Peyer's patch (tissue), 4 donors: Measurements from ENCODE around the gene ANTXR1. TPM values are rescaled to one million over a fixed set of nuclear protein-coding genes. Genes with fewer than 3 reads are reported as not detected.

Experiments used
- DNase-seq, 3 donors: peaks; one replicate each; pipeline ENCODE4 v3.0.0-alpha.2; 2017 to 2019
- H3K27ac ChIP-seq, 4 donors: fragments of 200-600 bp; sonication (generic); one replicate each; pipeline ENCODE4 v1.5.1; 2016 to 2019
- H3K27me3 ChIP-seq, 2 donors: fragments of 200-600 bp; sonication (generic); one replicate each; pipeline ENCODE4 v1.5.1; 2019
- H3K36me3 ChIP-seq, 3 donors: fragments of 200-600 bp; sonication (generic); one replicate each; pipeline ENCODE4 v1.5.1; 2016 to 2019
- H3K4me1 ChIP-seq, 4 donors: fragments of 200-600 bp; sonication (generic); one replicate each; pipeline ENCODE4 v1.5.1; 2016 to 2019
- H3K4me3 ChIP-seq, 4 donors: fragments of 200-600 bp; sonication (generic); 1 replicate in 3 of 4; 2 replicates in 1 of 4; pipeline ENCODE4 v1.5.1; 2016 to 2019; ENCODE audit warnings: mild to moderate bottlenecking in 1 of 4
- H3K9me3 ChIP-seq, 4 donors: fragments of 200-600 bp; sonication (generic); one replicate each; pipeline ENCODE4 v1.5.1; 2016 to 2019; ENCODE audit warnings: mild to moderate bottlenecking in 1 of 4
- POLR2A ChIP-seq, 2 donors: fragments of 450-650 bp; IDR thresholded peaks; one replicate each; pipeline ENCODE4 v1.5.1; 2017; ENCODE audit warnings: antibody characterized with exemption in 2 of 2, mild to moderate bottlenecking in 2 of 2, moderate library complexity in 2 of 2
- total RNA-seq, 4 donors: library from RNA; depleted of rRNA; stranded (reverse); fragments of >200 nt; gene quantifications; one replicate each; pipeline ENCODE4 v1.1.0, GENCODE V29; 2016
- TF ChIP-seq, protein P1 (sequence below), 6 experiments: fragments of 450-650 bp in 4 of 6; fragments of 200-600 bp in 2 of 6; sonication (generic) in 1 of 6; IDR thresholded peaks; one replicate each; pipeline ENCODE4 v1.5.1; 2017 to 2019; ENCODE audit warnings: antibody characterized with exemption in 6 of 6, mild to moderate bottlenecking in 3 of 6, moderate library complexity in 1 of 6

Gene ANTXR1
- total RNA-seq, 4 donors from 2014 or later: 5.4 to 39.6 (median 25.0) TPM

DNA sequence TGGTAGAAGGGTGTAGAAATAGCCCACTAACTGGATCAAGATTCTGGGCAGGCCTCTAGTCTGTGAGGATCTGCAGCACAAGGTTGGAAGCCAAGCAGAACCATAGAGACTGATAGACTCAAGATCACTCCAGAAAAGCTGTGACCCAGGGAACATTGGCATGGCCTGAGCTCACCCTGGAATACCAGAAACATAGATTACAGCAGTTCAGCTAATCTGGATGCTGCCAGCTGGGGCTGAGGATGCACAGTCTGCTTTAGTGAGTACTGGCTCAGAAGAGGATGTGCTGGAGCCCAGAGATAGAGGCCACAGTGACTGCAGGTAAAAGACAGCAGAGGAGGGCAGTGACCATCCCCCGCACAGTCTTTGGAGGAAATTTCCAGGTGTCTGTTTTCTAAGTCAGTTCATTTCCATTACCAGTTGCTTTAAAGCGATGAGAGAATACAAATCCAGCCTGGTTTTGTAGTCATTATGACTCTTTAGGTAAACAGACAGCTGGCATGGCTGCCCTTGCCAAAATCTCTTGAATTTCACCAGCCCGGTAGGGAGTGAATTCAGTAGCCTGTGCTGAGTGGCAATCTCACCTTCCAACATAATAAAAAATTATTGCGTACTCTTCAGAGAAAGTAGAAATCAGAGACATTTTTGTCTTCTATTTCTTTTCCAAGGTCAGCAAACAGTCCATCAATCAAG lies 119.2 kb downstream of the ANTXR1 start:
- Histone ChIP-seq H3K4me3 (no peak overlapping the region), H3K9me3 (no peaks in the 10 kb centered on the region), H3K27ac (no peak overlapping the region), H3K27me3 (no peaks in the 10 kb centered on the region), H3K36me3 (no peaks in the 10 kb centered on the region), H3K4me1 (no peaks in the 10 kb centered on the region)
- DNase-seq: no peak
- TF ChIP-seq POLR2A (IDR thresholded peaks at IDR 0.05): no peak
- TF ChIP-seq, protein P1, sequence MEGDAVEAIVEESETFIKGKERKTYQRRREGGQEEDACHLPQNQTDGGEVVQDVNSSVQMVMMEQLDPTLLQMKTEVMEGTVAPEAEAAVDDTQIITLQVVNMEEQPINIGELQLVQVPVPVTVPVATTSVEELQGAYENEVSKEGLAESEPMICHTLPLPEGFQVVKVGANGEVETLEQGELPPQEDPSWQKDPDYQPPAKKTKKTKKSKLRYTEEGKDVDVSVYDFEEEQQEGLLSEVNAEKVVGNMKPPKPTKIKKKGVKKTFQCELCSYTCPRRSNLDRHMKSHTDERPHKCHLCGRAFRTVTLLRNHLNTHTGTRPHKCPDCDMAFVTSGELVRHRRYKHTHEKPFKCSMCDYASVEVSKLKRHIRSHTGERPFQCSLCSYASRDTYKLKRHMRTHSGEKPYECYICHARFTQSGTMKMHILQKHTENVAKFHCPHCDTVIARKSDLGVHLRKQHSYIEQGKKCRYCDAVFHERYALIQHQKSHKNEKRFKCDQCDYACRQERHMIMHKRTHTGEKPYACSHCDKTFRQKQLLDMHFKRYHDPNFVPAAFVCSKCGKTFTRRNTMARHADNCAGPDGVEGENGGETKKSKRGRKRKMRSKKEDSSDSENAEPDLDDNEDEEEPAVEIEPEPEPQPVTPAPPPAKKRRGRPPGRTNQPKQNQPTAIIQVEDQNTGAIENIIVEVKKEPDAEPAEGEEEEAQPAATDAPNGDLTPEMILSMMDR (IDR thresholded peaks at IDR 0.05): no peak

DNA sequence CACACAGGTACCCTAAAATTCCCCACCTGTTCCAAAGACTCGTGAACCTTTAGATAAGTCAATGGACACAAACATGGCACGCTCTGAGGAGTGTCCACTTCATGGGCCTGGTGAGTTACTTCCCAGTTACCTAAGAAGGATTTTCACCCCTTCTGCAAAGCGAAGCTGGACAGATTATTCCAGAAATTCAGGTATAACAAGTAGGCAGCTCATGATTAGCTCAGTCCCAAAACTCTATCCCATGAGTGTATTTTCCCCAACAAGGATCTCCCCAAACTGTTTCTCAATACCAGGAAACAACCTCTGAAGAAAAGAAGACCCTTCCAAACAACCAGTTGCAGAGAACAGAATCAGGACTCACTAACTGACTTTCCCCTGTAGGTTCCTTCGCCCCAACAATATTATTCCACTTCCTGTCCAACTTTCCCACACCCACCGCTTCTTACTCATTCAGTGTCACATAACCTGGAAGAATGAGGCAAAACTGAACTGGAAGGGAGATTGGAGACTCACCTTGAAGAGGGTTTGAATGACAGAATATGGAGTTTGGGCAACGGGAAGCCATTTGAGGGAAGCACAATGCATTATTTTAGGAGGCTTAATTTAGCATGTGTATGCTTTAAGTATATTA lies 120.1 kb downstream of the ANTXR1 start:
- Histone ChIP-seq H3K4me3 (no peak overlapping the region), H3K36me3 (no peaks in the 10 kb centered on the region), H3K9me3 (no peaks in the 10 kb centered on the region), H3K4me1 (no peaks in the 10 kb centered on the region), H3K27ac (no peak overlapping the region), H3K27me3 (no peaks in the 10 kb centered on the region)
- DNase-seq: no peak
- no peak for TF ChIP-seq POLR2A (IDR thresholded peaks at IDR 0.05)
- TF ChIP-seq, protein P1 (IDR thresholded peaks at IDR 0.05): no peak

DNA sequence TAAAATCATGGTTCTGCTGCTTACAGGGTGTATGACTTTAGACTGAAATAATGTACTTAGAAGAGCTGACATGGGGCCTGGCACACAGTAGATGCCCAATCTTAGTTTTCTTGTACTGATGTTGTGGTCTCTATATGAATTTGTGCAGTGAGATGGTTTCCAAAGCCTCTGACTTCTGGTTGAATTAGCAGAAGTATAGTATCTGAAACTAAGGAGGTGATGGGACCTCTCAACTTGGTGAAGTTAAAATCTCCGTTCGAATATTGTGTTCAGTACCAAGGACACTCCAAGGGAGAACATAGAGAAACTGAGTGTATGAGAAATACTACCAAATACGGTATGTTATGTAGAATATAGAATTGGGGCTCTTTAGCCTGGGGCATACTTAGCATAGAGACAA lies 120.9 kb downstream of the ANTXR1 start:
- Histone ChIP-seq H3K27ac (no peak overlapping the region), H3K4me1 (no peaks in the 10 kb centered on the region), H3K27me3 (no peaks in the 10 kb centered on the region), H3K9me3 (no peaks in the 10 kb centered on the region), H3K36me3 (no peaks in the 10 kb centered on the region), H3K4me3 (no peak overlapping the region)
- no peak for TF ChIP-seq POLR2A (IDR thresholded peaks at IDR 0.05)
- TF ChIP-seq, protein P1 (IDR thresholded peaks at IDR 0.05): no peak
- no peak for DNase-seq

DNA sequence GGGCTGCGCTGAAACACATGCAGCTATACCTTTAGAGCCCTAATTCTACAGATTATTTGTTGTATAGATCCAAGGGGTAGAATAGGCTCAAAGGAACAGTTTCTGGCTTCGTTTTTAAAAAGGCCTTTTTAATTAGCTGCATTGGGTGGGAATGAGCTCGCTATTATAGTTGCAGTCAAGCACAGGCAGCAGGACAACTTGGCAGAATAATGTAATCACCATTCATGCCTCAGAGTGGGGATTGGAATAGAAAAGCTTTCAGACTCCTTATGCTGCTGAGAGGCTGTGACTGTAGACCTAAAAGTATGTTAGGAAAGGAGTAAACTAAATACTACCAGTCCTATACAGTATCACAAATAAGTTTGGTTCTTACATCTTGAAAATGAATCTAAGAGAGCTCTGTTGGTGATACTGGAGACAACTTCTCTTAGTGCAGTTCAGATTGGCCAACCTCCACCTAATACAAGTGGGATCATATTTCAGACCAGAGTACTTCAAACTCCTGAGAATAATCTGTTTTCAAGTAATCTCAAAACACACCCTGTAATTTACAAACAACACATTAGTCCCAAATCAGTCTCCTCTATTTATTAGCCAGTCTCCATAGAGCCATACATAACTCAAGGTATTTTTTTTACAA lies 121.4 kb downstream of the ANTXR1 start:
- no peak overlapping the region for H3K4me3 ChIP-seq
- TF ChIP-seq POLR2A (IDR thresholded peaks at IDR 0.05): no peak
- TF ChIP-seq, protein P1 (IDR thresholded peaks at IDR 0.05): no peak
- no peaks in the 10 kb centered on the region for H3K36me3 ChIP-seq
- no peak overlapping the region for H3K27ac ChIP-seq
- H3K9me3 ChIP-seq: no peaks in the 10 kb centered on the region
- H3K4me1 ChIP-seq: no peaks in the 10 kb centered on the region
- H3K27me3 ChIP-seq: no peaks in the 10 kb centered on the region
- DNase-seq: no peak

DNA sequence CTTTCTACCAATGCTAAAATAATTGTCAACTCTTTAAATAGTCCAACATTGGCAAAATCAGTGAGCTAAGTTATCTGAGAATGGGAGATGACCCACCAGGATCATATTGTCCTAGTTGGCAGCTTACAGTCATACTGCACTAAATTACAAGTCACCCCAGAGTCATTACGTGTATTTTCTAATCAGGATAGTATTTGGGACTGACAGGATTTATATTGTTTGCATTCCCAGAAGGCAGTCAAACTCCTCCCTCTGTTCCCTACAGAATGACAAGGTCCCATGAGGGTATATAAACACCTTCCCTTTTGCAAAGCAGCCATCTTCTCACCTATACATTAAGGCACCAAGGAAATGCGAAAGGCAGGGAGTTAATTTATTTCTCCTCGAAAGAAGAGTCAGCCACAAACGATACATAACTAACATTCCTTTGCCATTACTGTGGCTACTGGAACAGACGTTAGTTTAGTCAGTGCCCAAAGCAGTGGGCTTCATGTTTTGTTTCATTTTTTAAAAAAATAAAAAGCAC lies 125.3 kb downstream of the ANTXR1 start:
- Histone ChIP-seq H3K4me1 (no peaks in the 10 kb centered on the region), H3K27ac (no peak overlapping the region)
- no peak for TF ChIP-seq POLR2A (IDR thresholded peaks at IDR 0.05)
- TF ChIP-seq, protein P1 (IDR thresholded peaks at IDR 0.05): no peak

More for the DNA sequence above, 125.3 kb downstream of the ANTXR1 start:
- no peak for DNase-seq
- Histone ChIP-seq H3K27me3 (no peaks in the 10 kb centered on the region), H3K9me3 (no peaks in the 10 kb centered on the region), H3K36me3 (no peaks in the 10 kb centered on the region), H3K4me3 (no peak overlapping the region)
